Panc1 (cell line): Measurements from ENCODE around the gene CTTNBP2. TPM values are rescaled to one million over a fixed set of nuclear protein-coding genes. Genes with fewer than 3 reads are reported as not detected.

ENCODE experiments used
- ATAC-seq: fragments of 200-7000 bp; cut with Tn5 transposase; 2 replicates; pipeline ENCODE4 v1.9.1; 2020; ENCODE audit warnings: mild to moderate bottlenecking, moderate library complexity
- BruUV-seq: library from RNA; stranded (reverse); fragments of 400-500 nt; replicated peaks from 2 replicates; lab custom pipeline; 2021; lab: Mats Ljungman, UMichigan
- CTCF ChIA-PET: fragments of 300-600 bp; sonication (Branson Sonifier 250); formaldehyde crosslinking; loops from one replicate; lab custom pipeline; 2022; ENCODE audit warnings: antibody characterized with exemption; lab: Charles Lee
- POLR2A ChIA-PET: fragments of 300-600 bp; sonication (Branson Sonifier 250); formaldehyde crosslinking; loops from one replicate; lab custom pipeline; 2022; ENCODE audit warnings: antibody characterized with exemption; lab: Charles Lee
- DNase-seq: peaks from one replicate; pipeline ENCODE4 v3.0.0-alpha.2; 2010; ENCODE audit warnings: low read depth, low spot score
- H3K27ac ChIP-seq: 2 replicates; pipeline ENCODE4 v1.5.1; 2011; ENCODE audit warnings: mild to moderate bottlenecking, low read length, inconsistent platforms
- H3K27me3 ChIP-seq: fragments of 200-500 bp; sonication (Bioruptor generic); 2 replicates; pipeline ENCODE4 v1.6.0; 2014; ENCODE audit warnings: low read length, inconsistent platforms; ENCODE audit not compliant: control insufficient read depth, insufficient read depth
- H3K36me3 ChIP-seq: fragments of 200-500 bp; sonication (Bioruptor generic); 2 replicates; pipeline ENCODE4 v1.5.1; 2014; ENCODE audit warnings: inconsistent platforms, mild to moderate bottlenecking, low read length, moderate library complexity; ENCODE audit not compliant: control insufficient read depth, insufficient read depth
- H3K4me1 ChIP-seq: 2 replicates; pipeline ENCODE4 v1.5.1; 2011; ENCODE audit warnings: inconsistent platforms, mild to moderate bottlenecking, low read length, moderate library complexity; ENCODE audit not compliant: control insufficient read depth, insufficient read depth
- H3K4me3 ChIP-seq, 2 experiments: 2 replicates each; pipeline ENCODE4 v1.5.1; 2011 to 2012; ENCODE audit warnings: low read depth in 2 of 2, low read length in 2 of 2, mild to moderate bottlenecking in 2 of 2, inconsistent platforms in 1 of 2, moderate library complexity in 1 of 2
- H3K9me3 ChIP-seq: fragments of 200-500 bp; sonication (Bioruptor generic); 2 replicates; pipeline ENCODE4 v1.5.1; 2014; ENCODE audit warnings: low read depth, mild to moderate bottlenecking, inconsistent platforms, low read length, moderate library complexity; ENCODE audit not compliant: control insufficient read depth, insufficient read depth
- POLR2AphosphoS5 ChIP-seq: IDR thresholded peaks from 2 replicates; pipeline ENCODE4 v1.6.1; 2012; ENCODE audit warnings: mild to moderate bottlenecking, low read depth, low read length, moderate library complexity
- REST ChIP-seq, 2 experiments: IDR thresholded peaks; 2 replicates each; pipeline ENCODE4 v1.6.1; 2011 to 2012; ENCODE audit warnings: low read depth in 2 of 2, control low read depth in 1 of 2, low read length in 1 of 2, mild to moderate bottlenecking in 1 of 2, moderate library complexity in 1 of 2; ENCODE audit not compliant: insufficient read depth in 1 of 2
- SIN3A ChIP-seq: IDR thresholded peaks from 2 replicates; pipeline ENCODE4 v1.6.1; 2012; ENCODE audit warnings: low read depth, mild to moderate bottlenecking, low read length, moderate library complexity, borderline replicate concordance; ENCODE audit not compliant: insufficient read depth
- TCF7L2 ChIP-seq: IDR thresholded peaks from 2 replicates; pipeline ENCODE4 v1.6.1; 2011; ENCODE audit warnings: mild to moderate bottlenecking, low read depth, low read length, inconsistent platforms
- in situ Hi-C: cut with HindIII; loops from 2 replicates; pipeline ENCODE4 v1.10.0; 2016; ENCODE audit warnings: low sequenced_read_pairs, low pct_unique_long_range_greater_than_20kb
- intact Hi-C: fragments of 100-400 bp; cut with micrococcal nuclease; formaldehyde crosslinking; loops from one replicate; pipeline ENCODE4 v1.10.0; 2022; ENCODE audit not compliant: unreplicated experiment
- total RNA-seq: library from RNA; stranded (reverse); gene quantifications from one replicate; pipeline ENCODE4 v1.2.1, GENCODE V29; 2021; ENCODE audit not compliant: unreplicated experiment
- TF ChIP-seq, protein P1 (sequence below): fragments of 450-650 bp; IDR thresholded peaks from 2 replicates; pipeline ENCODE4 v1.5.1; 2017; ENCODE audit warnings: mild to moderate bottlenecking

Gene CTTNBP2
- total RNA-seq, 1 experiment from 2014 or later = 1.0 TPM

- no TSS peak for BruUV-seq
- intact Hi-C loops (no loop called here), in situ Hi-C loops (no loop called here)
- ChIA-PET CTCF (no interaction called here), POLR2A (no interaction called here)
- ATAC-seq (no peak), DNase-seq (no peak)
- no peaks in the 10 kb centered on the region for H3K36me3 ChIP-seq
- H3K27ac ChIP-seq = no peak overlapping the region
- H3K4me1 ChIP-seq = no peaks in the 10 kb centered on the region
- H3K4me3 ChIP-seq = no peak overlapping the region
- TF ChIP-seq TCF7L2 (no peak), REST (IDR thresholded peaks at IDR 0.05; ENCODE audit: insufficient read depth in 1 of 2, low read depth in 2 of 2, low read length in 1 of 2) (no peak), SIN3A (no peak), POLR2AphosphoS5 (no peak)
- TF ChIP-seq, protein P1, sequence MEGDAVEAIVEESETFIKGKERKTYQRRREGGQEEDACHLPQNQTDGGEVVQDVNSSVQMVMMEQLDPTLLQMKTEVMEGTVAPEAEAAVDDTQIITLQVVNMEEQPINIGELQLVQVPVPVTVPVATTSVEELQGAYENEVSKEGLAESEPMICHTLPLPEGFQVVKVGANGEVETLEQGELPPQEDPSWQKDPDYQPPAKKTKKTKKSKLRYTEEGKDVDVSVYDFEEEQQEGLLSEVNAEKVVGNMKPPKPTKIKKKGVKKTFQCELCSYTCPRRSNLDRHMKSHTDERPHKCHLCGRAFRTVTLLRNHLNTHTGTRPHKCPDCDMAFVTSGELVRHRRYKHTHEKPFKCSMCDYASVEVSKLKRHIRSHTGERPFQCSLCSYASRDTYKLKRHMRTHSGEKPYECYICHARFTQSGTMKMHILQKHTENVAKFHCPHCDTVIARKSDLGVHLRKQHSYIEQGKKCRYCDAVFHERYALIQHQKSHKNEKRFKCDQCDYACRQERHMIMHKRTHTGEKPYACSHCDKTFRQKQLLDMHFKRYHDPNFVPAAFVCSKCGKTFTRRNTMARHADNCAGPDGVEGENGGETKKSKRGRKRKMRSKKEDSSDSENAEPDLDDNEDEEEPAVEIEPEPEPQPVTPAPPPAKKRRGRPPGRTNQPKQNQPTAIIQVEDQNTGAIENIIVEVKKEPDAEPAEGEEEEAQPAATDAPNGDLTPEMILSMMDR = no peak
- H3K9me3 ChIP-seq = no peaks in the 10 kb centered on the region
- H3K27me3 ChIP-seq = no peaks in the 10 kb centered on the region
Measured at GRCh38 chr7:117705630-117706029, 167.6 kb downstream of the CTTNBP2 start.

GRCh38 chr7:117704063-117704462 lies 169.2 kb downstream of the CTTNBP2 start:
- no peak overlapping the region for H3K27ac ChIP-seq
- no peaks in the 10 kb centered on the region for H3K4me1 ChIP-seq
- H3K27me3 ChIP-seq = no peaks in the 10 kb centered on the region
- ATAC-seq (no peak), DNase-seq (no peak)
- no peaks in the 10 kb centered on the region for H3K36me3 ChIP-seq
- CTCF ChIA-PET = no interaction called here
- POLR2A ChIA-PET = no interaction called here
- TF ChIP-seq, protein P1 = no peak
- no peak for TF ChIP-seq SIN3A
- TF ChIP-seq REST (IDR thresholded peaks at IDR 0.05; ENCODE audit: insufficient read depth in 1 of 2, low read depth in 2 of 2, low read length in 1 of 2) = no peak
- TF ChIP-seq TCF7L2 = no peak
- no peak for TF ChIP-seq POLR2AphosphoS5
- BruUV-seq = no TSS peak
- no peak overlapping the region for H3K4me3 ChIP-seq
- intact Hi-C loops = no loop called here
- H3K9me3 ChIP-seq = no peaks in the 10 kb centered on the region
- in situ Hi-C loops = no loop called here
